ENCODE results near the gene TMPRSS13.

GRCh38 chr11:117915672-117916235 lies 13.4 kb downstream of the TMPRSS13 start:
- TF ChIP-seq CTCF (IDR thresholded peaks at IDR 0.05) (no peak), POLR2A (IDR thresholded peaks at IDR 0.05) (no peak)

Data from esophagus squamous epithelium (tissue), 4 donors.